ENCODE results near the gene EEF1AKMT3.
A peak's percentile ranks its signal among the peaks of the same experiment; 100 is the strongest.

The EEF1AKMT3 gene

GRCh38 chr12:57783861-57784260 lies 11.4 kb downstream of the EEF1AKMT3 start:
- DNase-seq (ENCODE audit: low spot score): no peak

GRCh38 chr12:57793920-57794319 lies 21.5 kb downstream of the EEF1AKMT3 start:
- DNase-seq (ENCODE audit: low spot score): no peak

- DNase-seq (ENCODE audit: low spot score): no peak
Measured at GRCh38 chr12:57795354-57795753, 22.9 kb downstream of the EEF1AKMT3 start.

- DNase-seq (ENCODE audit: low spot score): no peak
Measured at GRCh38 chr12:57796996-57797395, 24.6 kb downstream of the EEF1AKMT3 start.

GRCh38 chr12:57797933-57798332 lies 25.5 kb downstream of the EEF1AKMT3 start:
- no peak for DNase-seq (ENCODE audit: low spot score)

GRCh38 chr12:57800965-57801364 lies 28.6 kb downstream of the EEF1AKMT3 start:
- DNase-seq (ENCODE audit: low spot score): no peak

- DNase-seq (ENCODE audit: low spot score): no peak
Measured at GRCh38 chr12:57802607-57803006, 30.2 kb downstream of the EEF1AKMT3 start.

- DNase-seq (ENCODE audit: low spot score): peak; percentile 9
Measured at GRCh38 chr12:57803319-57803893, 31.0 kb downstream of the EEF1AKMT3 start.

- no peak for DNase-seq (ENCODE audit: low spot score)
Measured at GRCh38 chr12:57806677-57807076, 34.3 kb downstream of the EEF1AKMT3 start.

- DNase-seq (ENCODE audit: low spot score): no peak
Measured at GRCh38 chr12:57807285-57807684, 34.9 kb downstream of the EEF1AKMT3 start.

- DNase-seq (ENCODE audit: low spot score): no peak
Measured at GRCh38 chr12:57808351-57808750, 35.9 kb downstream of the EEF1AKMT3 start.

GRCh38 chr12:57809425-57809824 lies 37.0 kb downstream of the EEF1AKMT3 start:
- DNase-seq (ENCODE audit: low spot score): no peak

- no peak for DNase-seq (ENCODE audit: low spot score)
Measured at GRCh38 chr12:57810450-57810849, 38.0 kb downstream of the EEF1AKMT3 start.

- no peak for DNase-seq (ENCODE audit: low spot score)
Measured at GRCh38 chr12:57811028-57811755, 38.8 kb downstream of the EEF1AKMT3 start.

GRCh38 chr12:57813111-57813970 lies 40.9 kb downstream of the EEF1AKMT3 start:
- no peak for DNase-seq (ENCODE audit: low spot score)

- DNase-seq (ENCODE audit: low spot score): no peak
Measured at GRCh38 chr12:57813971-57814772, 41.8 kb downstream of the EEF1AKMT3 start.

GRCh38 chr12:57815177-57816000 lies 43.0 kb downstream of the EEF1AKMT3 start:
- no peak for DNase-seq (ENCODE audit: low spot score)

GRCh38 chr12:57816001-57816854 lies 43.8 kb downstream of the EEF1AKMT3 start:
- no peak for DNase-seq (ENCODE audit: low spot score)

- DNase-seq (ENCODE audit: low spot score): no peak
Measured at GRCh38 chr12:57816855-57817151, 44.4 kb downstream of the EEF1AKMT3 start.

GRCh38 chr12:57817261-57817989 lies 45.0 kb downstream of the EEF1AKMT3 start:
- no peak for DNase-seq (ENCODE audit: low spot score)

Measured in activated CD4-positive, alpha-beta T cell treated with anti-CD3 and anti-CD28 coated beads, Interleukin-2, Interleukin-4, amounts not matched to agents 100 ng/mL and 50 ng/mL, durations not matched to agents 16 hours and 8 hours (primary cell).